ENCODE data around the gene PARD3. TPM values are rescaled to one million over a fixed set of nuclear protein-coding genes. Genes with fewer than 3 reads are reported as not detected.

Gene PARD3
- total RNA-seq, 4 donors from 2014 or later = 27.3 to 65.3 (median 55.6) TPM

- 86 to 87% methylated on average over 3 of the region's 3 CpGs for WGBS, 2 donors (ENCODE audit: low coverage in 1 of 2)
- no peak overlapping the region for H3K27ac ChIP-seq
- no peaks in the 10 kb centered on the region for H3K9me3 ChIP-seq
- TF ChIP-seq POLR2AphosphoS5 (IDR thresholded peaks at IDR 0.05) = no peak
- no peak for TF ChIP-seq EP300 (IDR thresholded peaks at IDR 0.05; ENCODE audit: low read depth)
- TF ChIP-seq POLR2A (IDR thresholded peaks at IDR 0.05) = no peak
- no peak for TF ChIP-seq CTCF (IDR thresholded peaks at IDR 0.05)
- intact Hi-C loops (cut with DNase I; ENCODE audit: low total_unique reads) = no loop called here
- in situ Hi-C loops (cut with MboI; ENCODE audit: low pct_ligation_motif_present in 1 of 4, low pct_unique_long_range_greater_than_20kb in 1 of 4, low sequenced_read_pairs in 3 of 4) = no loop called here
- no peak for DNase-seq
- no peaks in the 10 kb centered on the region for H3K27me3 ChIP-seq
- no peak overlapping the region for H3K4me3 ChIP-seq
- H3K4me1 ChIP-seq = no peaks in the 10 kb centered on the region
- peaks cover 0 to 4% (median 0%) of the 10 kb centered on the region in 4 donors for H3K36me3 ChIP-seq
These were observed 428.2 kb downstream of the PARD3 start for GRCh38 chr10:34386921-34387320.

DNA sequence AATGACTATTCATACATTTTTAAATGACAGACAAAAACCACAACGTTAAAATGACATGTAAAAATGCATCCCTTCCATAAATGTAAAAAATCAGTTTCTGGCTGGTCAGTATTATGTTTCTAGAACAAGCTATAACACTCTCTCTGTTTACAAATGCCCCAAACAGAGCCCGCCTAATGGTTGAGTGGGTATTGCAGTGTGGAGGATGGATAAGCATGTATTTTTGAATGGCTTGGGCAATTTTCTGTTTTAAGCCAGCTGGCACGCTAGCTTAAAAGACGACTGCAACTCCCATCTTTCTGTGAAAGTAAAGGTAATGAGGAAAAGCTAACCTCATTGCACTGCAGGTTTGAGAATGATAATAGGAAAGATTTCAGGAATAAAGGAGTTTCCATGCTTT is 430.7 kb downstream of the PARD3 start:
- in situ Hi-C loops (cut with MboI; ENCODE audit: low pct_ligation_motif_present in 1 of 4, low pct_unique_long_range_greater_than_20kb in 1 of 4, low sequenced_read_pairs in 3 of 4) (no loop called here), intact Hi-C loops (cut with DNase I; ENCODE audit: low total_unique reads) (no loop called here)
- peaks cover 0 to 4% (median 0%) of the 10 kb centered on the region in 4 donors for H3K36me3 ChIP-seq
- DNase-seq = no peak
- H3K27ac ChIP-seq = no peak overlapping the region
- no peaks in the 10 kb centered on the region for H3K9me3 ChIP-seq
- WGBS, 2 donors (ENCODE audit: low coverage in 1 of 2) = 78 to 88% methylated on average over 3 to 4 of the region's 4 CpGs
- H3K27me3 ChIP-seq = no peaks in the 10 kb centered on the region
- H3K4me1 ChIP-seq = no peaks in the 10 kb centered on the region
- TF ChIP-seq CTCF (IDR thresholded peaks at IDR 0.05) (no peak), POLR2A (IDR thresholded peaks at IDR 0.05) (no peak), POLR2AphosphoS5 (IDR thresholded peaks at IDR 0.05) (no peak), EP300 (IDR thresholded peaks at IDR 0.05; ENCODE audit: low read depth) (no peak)
- H3K4me3 ChIP-seq = no peak overlapping the region

- Histone ChIP-seq H3K9me3 (no peaks in the 10 kb centered on the region), H3K27ac (no peak overlapping the region), H3K27me3 (no peaks in the 10 kb centered on the region), H3K4me1 (no peaks in the 10 kb centered on the region), H3K4me3 (no peak overlapping the region), H3K36me3 (peaks cover 0 to 8% (median 0%) of the 10 kb centered on the region in 4 donors)
- TF ChIP-seq EP300 (IDR thresholded peaks at IDR 0.05; ENCODE audit: low read depth) = no peak
- TF ChIP-seq POLR2A (IDR thresholded peaks at IDR 0.05) = no peak
- TF ChIP-seq CTCF (IDR thresholded peaks at IDR 0.05) = no peak
- no peak for TF ChIP-seq POLR2AphosphoS5 (IDR thresholded peaks at IDR 0.05)
- intact Hi-C loops (cut with DNase I; ENCODE audit: low total_unique reads) = no loop called here
- in situ Hi-C loops (cut with MboI; ENCODE audit: low pct_ligation_motif_present in 1 of 4, low pct_unique_long_range_greater_than_20kb in 1 of 4, low sequenced_read_pairs in 3 of 4) = no loop called here
- 96 to 100% methylated on average over 2 to 10 of the region's 10 CpGs for WGBS, 2 donors (ENCODE audit: low coverage in 1 of 2)
- no peak for DNase-seq
These were observed 432.5 kb downstream of the PARD3 start for GRCh38 chr10:34382626-34383025.

- Histone ChIP-seq H3K27me3 (no peaks in the 10 kb centered on the region), H3K4me3 (no peak overlapping the region), H3K4me1 (no peaks in the 10 kb centered on the region), H3K9me3 (no peaks in the 10 kb centered on the region), H3K36me3 (peaks cover 0 to 11% (median 0%) of the 10 kb centered on the region in 4 donors), H3K27ac (no peak overlapping the region)
- TF ChIP-seq CTCF (IDR thresholded peaks at IDR 0.05) (no peak), EP300 (IDR thresholded peaks at IDR 0.05; ENCODE audit: low read depth) (no peak), POLR2A (IDR thresholded peaks at IDR 0.05) (no peak), POLR2AphosphoS5 (IDR thresholded peaks at IDR 0.05) (no peak)
- in situ Hi-C loops (cut with MboI; ENCODE audit: low pct_ligation_motif_present in 1 of 4, low pct_unique_long_range_greater_than_20kb in 1 of 4, low sequenced_read_pairs in 3 of 4) (no loop called here), intact Hi-C loops (cut with DNase I; ENCODE audit: low total_unique reads) (no loop called here)
- 55 to 79% methylated on average over 3 of the region's 3 CpGs for WGBS, 2 donors (ENCODE audit: low coverage in 1 of 2)
- DNase-seq = no peak
These were observed 434.2 kb downstream of the PARD3 start for GRCh38 chr10:34380856-34381255.
